Measurements from ENCODE around the gene DAB1. TPM values are rescaled to one million over a fixed set of nuclear protein-coding genes. Genes with fewer than 3 reads are reported as not detected.

Gene DAB1
- polyA plus RNA-seq, 4 donors, result 5.0 to 6.5 (median 6.1) TPM

DNA sequence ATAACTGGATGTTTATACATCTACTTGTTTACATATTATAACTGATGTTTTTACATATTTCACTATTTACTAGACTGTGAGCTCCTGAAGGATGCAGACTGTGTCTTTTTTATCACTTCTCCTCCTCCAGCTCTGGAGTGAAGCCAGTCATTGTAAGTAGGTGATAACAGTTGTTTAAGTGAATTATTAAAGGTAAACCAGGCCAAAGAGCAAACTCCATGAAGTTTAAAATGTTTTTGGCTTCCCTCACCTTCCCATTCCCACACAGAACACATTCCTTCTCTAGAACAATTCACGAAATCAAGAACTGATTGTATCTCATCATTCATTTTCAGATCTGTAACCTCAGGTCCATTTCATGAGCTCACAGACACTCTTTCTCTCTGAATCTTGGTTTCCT is 98.3 kb downstream of the DAB1 start:
- no peak for DNase-seq (ENCODE audit: low read depth in 4 of 4, low spot score in 2 of 4)

GRCh38 chr1:57325117-57325516 is 98.7 kb downstream of the DAB1 start:
- no peak for DNase-seq (ENCODE audit: low read depth in 4 of 4, low spot score in 2 of 4)

- no peak for DNase-seq (ENCODE audit: low read depth in 4 of 4, low spot score in 2 of 4)
Measured at GRCh38 chr1:57324388-57324787, 99.5 kb downstream of the DAB1 start.

DNA sequence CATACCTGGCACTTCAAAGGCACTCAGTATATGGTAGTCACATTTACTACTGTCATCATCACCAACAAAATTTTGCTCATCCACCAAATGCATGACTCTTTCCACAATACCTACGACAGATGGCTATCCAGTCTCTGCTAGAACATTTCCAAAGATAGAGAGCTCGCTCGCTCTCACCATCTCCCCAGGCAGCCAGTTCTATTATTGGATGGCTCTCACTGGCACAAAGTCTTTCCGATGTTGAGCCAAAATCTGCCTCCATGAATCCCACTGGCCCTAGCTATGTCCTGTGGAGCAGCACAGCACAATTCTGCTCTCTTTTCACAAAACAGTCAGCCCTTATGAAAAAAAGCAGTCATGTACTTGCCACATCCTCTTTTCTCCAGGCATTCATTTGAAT is 102.1 kb downstream of the DAB1 start:
- no peak for DNase-seq (ENCODE audit: low read depth in 4 of 4, low spot score in 2 of 4)

DNA sequence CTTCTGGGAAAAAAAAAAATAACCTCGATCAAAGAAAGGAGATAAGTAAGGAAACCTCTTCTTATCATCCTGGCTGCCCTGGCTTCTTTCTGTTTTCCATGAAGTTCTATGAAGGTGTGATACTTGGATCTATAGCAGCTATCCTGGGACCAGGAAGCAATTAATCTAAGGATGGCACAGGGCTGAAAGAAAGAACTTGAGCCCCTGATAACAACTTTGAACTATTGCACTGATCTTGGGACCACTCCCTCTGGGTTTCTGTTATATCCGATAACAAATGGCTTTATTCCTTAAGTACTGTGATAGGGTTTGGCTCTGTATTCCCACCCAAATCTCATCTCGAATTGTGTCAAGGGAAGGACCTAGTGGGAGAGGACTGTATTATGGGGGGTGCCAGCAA is 104.1 kb downstream of the DAB1 start:
- no peak for DNase-seq (ENCODE audit: low read depth in 4 of 4, low spot score in 2 of 4)

DNA sequence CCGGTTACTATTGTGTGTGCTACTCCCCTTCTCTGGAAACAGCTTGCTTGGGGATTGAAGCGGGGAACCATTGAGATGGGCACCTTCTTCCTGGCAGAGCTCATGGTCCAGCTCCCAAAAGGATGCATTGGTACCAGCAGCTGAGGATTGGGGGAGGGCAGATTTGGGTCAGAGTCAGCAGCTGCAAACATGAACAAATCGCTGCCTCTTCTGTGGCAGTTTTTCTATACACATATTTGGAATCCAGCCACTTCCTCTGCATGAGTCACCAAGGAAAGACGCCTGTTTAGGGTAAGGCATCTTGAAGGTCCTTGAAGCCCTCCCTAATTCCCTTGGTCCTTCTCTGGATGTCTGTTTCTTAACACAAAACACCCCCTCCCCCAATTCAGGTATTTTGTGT is 104.7 kb downstream of the DAB1 start:
- no peak for DNase-seq (ENCODE audit: low read depth in 4 of 4, low spot score in 2 of 4)

- DNase-seq (ENCODE audit: low read depth in 4 of 4, low spot score in 2 of 4), result no peak
Measured at GRCh38 chr1:57316861-57317260, 107.0 kb downstream of the DAB1 start.

GRCh38 chr1:57316291-57316690 is 107.6 kb downstream of the DAB1 start:
- no peak for DNase-seq (ENCODE audit: low read depth in 4 of 4, low spot score in 2 of 4)

GRCh38 chr1:57312869-57313268 is 111.0 kb downstream of the DAB1 start:
- no peak for DNase-seq (ENCODE audit: low read depth in 4 of 4, low spot score in 2 of 4)

GRCh38 chr1:57311411-57311810 is 112.4 kb downstream of the DAB1 start:
- no peak for DNase-seq (ENCODE audit: low read depth in 4 of 4, low spot score in 2 of 4)

GRCh38 chr1:57311006-57311405 is 112.9 kb downstream of the DAB1 start:
- no peak for DNase-seq (ENCODE audit: low read depth in 4 of 4, low spot score in 2 of 4)

DNA sequence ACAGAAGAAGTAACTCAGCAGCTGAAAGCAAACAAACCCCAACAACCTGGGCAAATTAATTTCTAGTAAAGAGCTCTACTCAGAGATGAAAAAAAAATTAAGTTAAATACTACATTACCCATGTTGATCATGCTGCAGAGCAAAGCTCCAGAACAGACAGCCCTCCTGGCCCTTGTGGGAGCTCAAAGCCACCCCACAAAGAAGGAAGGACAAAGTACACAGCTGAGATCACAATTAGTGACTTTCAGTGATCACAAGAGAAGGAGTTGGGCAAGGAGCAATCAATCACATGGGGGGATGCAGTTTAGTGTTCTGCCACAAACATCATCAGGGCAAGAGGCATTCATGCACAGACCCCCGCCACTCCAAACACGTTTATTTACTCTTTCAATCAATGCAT is 114.2 kb downstream of the DAB1 start:
- DNase-seq (ENCODE audit: low read depth in 4 of 4, low spot score in 2 of 4), result no peak

- DNase-seq (ENCODE audit: low read depth in 4 of 4, low spot score in 2 of 4), result no peak
Measured at GRCh38 chr1:57307392-57308170, 116.3 kb downstream of the DAB1 start.

- DNase-seq (ENCODE audit: low read depth in 4 of 4, low spot score in 2 of 4), result no peak
Measured at GRCh38 chr1:57304591-57304990, 119.3 kb downstream of the DAB1 start.

DNA sequence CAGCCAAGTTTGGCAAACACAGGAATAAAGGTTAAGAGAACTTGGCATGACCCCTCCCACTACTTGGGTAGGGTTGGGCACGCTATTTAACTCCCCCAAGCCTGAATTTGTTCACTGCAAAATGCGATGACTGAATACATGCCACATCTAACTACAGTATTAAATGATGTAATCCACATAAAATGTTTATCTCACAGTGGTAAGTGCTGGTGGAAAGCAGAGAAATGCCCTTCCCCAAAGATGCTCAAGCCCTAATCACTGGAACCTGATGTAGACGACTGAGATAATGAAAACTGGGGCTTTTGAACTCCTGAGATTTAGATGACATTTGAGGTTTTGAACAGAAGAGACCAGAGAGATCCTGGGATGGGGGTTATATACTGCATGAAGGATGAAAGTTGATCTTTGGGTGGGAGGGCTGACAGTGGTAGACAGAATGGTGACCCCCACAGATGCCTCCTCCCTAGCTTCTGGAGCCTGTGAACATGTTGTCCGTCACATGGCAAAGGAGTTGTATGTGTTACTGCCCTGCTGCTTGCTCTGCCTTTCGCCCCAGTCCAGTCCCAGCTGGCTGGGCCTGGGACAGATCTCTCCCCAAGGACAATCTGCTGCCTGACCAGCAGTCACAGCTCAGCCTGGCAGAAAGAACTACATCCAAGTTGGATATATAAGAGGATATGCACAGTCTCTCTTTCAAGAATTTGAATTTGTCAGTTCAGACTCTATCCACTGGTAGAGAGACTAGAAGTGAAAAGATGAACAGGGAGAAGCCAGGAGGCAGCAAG is 120.9 kb downstream of the DAB1 start:
- no peak for DNase-seq (ENCODE audit: low read depth in 4 of 4, low spot score in 2 of 4)

GRCh38 chr1:57300186-57300585 is 123.7 kb downstream of the DAB1 start:
- DNase-seq (ENCODE audit: low read depth in 4 of 4, low spot score in 2 of 4), result no peak

DNA sequence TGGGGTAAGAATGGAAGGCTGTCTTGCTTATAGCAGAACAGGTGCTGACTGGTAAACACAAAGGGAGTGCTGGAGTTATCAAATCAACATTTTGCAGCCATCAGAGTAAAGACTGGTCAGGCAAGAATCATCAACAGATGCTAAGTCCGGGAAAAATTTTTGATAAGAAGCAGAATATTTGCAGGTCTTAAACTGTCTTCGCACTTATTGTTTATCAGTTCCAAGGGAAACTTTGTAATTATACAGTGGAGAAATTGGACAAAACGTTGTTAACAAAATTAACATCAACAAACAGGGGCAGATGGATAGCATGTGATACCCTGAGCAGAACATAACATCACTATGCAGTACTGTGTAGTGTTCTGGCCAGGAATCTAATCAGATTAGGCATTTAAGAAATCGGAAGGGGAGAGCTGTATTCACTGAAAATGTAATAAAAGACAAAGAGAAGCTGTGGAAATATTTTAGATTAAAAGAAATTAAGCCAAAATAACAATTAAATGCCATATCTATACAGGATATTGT is 127.1 kb downstream of the DAB1 start:
- no peak for DNase-seq (ENCODE audit: low read depth in 4 of 4, low spot score in 2 of 4)

DNA sequence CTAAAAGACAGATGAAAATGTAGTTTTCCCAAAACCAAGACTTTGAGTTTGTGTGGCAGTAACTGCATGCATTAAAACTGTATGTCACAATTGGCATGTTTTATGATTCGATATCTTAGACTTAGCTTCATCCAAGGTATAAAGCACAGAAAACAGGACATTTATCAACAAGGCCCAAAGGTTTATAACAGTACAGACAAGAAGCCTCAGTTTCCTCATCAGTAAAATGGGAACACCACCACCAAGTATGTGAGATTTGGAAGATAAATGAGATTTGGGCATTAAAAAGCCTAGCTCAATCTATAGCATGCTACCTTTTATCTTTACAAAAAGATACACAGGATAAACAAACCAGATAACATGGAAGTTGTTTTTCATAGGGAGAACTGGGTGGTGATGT is 128.5 kb downstream of the DAB1 start:
- DNase-seq (ENCODE audit: low read depth in 4 of 4, low spot score in 2 of 4), result no peak

GRCh38 chr1:57294177-57294576 is 129.7 kb downstream of the DAB1 start:
- DNase-seq (ENCODE audit: low read depth in 4 of 4, low spot score in 2 of 4), result no peak

DNA sequence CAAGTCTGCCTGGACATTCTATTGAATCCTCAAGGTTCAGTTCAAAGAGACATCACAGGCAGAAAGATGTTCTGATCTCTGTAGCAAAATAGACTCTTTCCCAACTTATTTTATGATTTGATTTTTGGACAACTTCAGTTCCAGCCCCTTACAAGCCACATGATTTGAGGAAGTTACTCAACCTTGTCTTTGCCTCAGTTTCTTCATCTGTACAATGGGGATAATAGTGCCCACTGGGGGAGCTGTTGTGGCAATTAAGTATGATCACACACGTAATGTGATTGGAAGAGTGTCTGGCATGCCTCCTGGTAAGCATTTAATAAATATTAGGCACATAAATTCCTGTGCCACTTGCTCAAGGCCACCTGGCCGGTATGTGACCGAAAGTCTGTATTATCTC is 130.6 kb downstream of the DAB1 start:
- DNase-seq (ENCODE audit: low read depth in 4 of 4, low spot score in 2 of 4), result no peak

GRCh38 chr1:57289781-57290180 is 134.1 kb downstream of the DAB1 start:
- no peak for DNase-seq (ENCODE audit: low read depth in 4 of 4, low spot score in 2 of 4)

- DNase-seq (ENCODE audit: low read depth in 4 of 4, low spot score in 2 of 4), result no peak
Measured at GRCh38 chr1:57285992-57286391, 137.9 kb downstream of the DAB1 start.
